ENCODE results near the gene KRTAP4-12. TPM values are rescaled to one million over a fixed set of nuclear protein-coding genes. Genes with fewer than 3 reads are reported as not detected.
"Not testable (repeated sequence)": the region's sequence is repeated elsewhere in the genome, so short reads cannot be mapped to it uniquely, and the experiment has no call there.

KRTAP4-12 gene
- total RNA-seq (2014; rRNA removed; shearing (Covaris generic)), result not detected in 2 replicates

GRCh38 chr17:41123991-41124371 is at the start of gene KRTAP4-12:
Gene KRTAP4-12, minus strand, starts transcription at chr17:41124182. Its CDS starts 60 bp downstream, at chr17:41124122.
- DNase-seq (ENCODE audit: low spot score), result peak; percentile 31

DNA sequence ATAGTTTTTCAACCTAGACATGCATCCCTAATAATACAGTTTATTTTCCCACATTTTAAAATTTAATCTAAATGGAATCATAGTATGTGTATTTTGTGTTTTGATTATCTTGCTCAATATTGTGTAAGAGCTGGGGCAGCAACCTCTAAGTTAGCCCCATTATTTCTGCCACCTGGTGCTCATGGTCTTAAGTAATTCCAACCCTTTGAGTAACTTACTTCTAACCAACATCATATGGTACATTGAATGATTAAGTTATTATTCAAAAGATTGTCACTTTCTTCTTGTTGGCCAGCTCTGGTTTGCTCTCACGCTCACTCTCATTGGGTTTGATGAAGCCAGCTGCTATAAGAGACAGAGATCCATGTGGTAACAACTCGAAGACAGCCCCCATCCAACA is 47.9 kb upstream of the KRTAP4-12 start:
- no peak for DNase-seq (ENCODE audit: low spot score)

DNA sequence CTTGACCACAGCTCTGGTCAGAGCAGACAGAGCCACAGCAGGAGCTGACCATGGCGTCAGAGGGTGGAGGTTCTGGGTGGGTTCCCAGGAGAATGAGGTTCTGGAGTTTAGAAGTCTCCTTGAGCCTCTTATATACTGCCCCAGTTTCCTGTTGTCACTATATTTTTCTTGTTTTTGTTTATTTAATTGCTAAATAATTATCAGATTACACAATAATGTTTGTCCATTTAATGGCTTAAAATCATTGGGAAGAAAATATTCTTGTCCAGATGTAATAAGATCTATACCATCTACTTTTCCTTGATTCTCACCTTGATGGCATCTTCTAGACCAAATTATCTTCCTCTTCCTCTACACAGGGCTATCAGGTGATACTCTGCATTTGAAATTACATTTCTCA is 44.1 kb upstream of the KRTAP4-12 start, which contains the start of gene KRTAP4-3:
KRTAP4-3 (minus strand) TSS at position 101 of the 400 bp plus-strand sequence; CDS start at position 52, 49 bp downstream.
- DNase-seq (ENCODE audit: low spot score), result no peak

DNA sequence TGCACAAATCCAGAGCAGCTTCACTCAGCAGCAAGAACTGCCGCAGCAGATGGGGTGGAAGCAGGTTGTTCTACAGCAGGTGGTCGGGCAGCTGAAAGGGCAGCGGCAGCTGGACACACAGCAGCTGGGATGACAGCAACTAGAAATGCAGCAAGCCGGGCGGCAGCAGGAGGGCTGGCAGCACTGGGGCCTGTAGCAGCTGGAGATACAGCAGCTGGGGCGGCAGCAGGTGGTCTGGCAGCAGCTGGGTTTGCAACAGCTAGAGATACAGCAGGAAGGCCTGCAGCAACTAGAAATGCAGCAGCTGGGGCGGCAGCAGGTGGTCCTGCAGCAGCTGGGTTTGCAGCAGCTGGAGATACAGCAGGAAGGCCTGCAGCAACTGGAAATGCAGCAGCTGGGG is 43.6 kb upstream of the KRTAP4-12 start:
- no peak for DNase-seq (ENCODE audit: low spot score)

GRCh38 chr17:41163828-41164227 is 39.8 kb upstream of the KRTAP4-12 start:
- no peak for DNase-seq (ENCODE audit: low spot score)

DNA sequence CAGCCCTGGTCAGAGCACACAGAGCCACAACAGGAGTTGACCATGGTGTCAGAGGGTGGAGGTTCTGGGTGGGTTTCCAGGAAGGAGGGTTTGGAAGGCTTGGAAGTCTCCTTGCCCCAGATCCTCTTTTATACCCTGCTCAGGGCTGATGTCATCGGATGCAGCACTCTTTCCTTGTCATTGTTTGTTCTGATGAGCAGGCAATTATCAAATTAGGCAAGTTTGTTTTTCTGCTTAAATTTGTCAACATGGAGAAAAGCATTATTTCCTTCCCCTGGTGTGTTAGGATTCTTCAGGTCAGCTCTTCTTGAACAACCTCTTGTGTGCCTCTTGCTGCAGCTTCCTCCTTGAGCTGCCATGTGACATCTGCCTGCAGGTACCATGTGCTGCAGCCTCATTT is 36.7 kb upstream of the KRTAP4-12 start, which contains the start of gene KRTAP4-4:
KRTAP4-4 (minus strand) TSS at position 101 of the 400 bp plus-strand sequence; CDS start at position 44, 57 bp downstream.
- DNase-seq (ENCODE audit: low spot score), result no peak

GRCh38 chr17:41160190-41160589 is 36.2 kb upstream of the KRTAP4-12 start:
- not testable (repeated sequence) for DNase-seq (ENCODE audit: low spot score)

GRCh38 chr17:41153856-41154255 is 29.9 kb upstream of the KRTAP4-12 start:
- no peak for DNase-seq (ENCODE audit: low spot score)

- no peak for DNase-seq (ENCODE audit: low spot score)
These were observed 27.5 kb upstream of the KRTAP4-12 start for GRCh38 chr17:41151525-41151924.

- no peak for DNase-seq (ENCODE audit: low spot score)
These were observed 26.0 kb upstream of the KRTAP4-12 start for GRCh38 chr17:41150026-41150425.

DNA sequence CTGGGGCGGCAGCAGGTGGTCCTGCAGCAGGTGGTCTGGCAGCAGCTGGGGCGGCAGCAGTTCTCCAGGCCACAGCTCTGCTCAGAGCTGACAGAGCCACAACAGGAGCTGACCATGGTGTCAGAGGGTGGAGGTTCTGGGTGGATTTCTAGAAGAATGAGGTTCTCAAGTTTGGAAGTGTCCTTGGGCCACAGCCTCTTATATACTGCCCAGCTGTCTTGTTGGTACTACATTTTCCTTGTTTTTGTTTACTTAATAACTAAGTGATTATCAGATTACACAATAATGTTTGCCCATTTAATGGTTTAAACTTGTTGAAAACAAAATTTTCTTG is 25.6 kb upstream of the KRTAP4-12 start, which contains the start of gene KRTAP4-5:
KRTAP4-5 (minus strand) TSS at position 174 of the 334 bp plus-strand sequence; CDS start at position 116, 58 bp downstream.
- DNase-seq (ENCODE audit: low spot score), result no peak

DNA sequence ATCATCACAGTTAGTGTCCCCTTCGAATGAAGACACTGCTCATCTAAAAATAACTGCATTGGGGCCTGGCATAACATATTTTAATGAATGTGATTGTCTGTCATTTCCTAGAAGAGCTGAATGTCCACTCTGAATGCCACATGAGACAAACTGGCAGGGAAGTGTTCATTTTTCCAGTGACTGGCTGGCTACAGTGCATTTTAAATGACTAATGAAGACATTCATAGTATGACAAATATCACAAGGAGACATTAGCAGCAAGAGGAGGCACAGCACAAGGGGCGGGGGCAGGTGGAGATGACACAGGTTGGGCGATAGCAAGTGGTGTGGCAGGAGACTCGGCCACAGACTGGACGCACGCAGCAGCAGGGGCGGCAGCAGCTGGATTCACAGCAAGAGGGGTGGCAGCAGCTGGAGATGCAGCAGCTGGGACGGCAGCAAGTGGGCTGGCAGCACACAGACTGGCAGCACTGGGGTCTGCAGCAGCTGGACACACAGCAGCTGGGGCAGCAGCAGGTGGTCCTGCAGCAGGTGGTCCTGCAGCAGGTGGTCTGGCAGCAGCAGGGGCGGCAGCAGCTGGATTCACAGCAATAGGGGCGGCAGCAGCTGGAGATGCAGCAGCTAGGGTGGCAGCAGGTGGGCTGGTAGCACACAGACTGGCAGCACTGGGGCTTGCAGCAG is 25.1 kb upstream of the KRTAP4-12 start:
- DNase-seq (ENCODE audit: low spot score), result not testable (repeated sequence)

GRCh38 chr17:41147531-41148204 is 23.7 kb upstream of the KRTAP4-12 start:
- no peak for DNase-seq (ENCODE audit: low spot score)

GRCh38 chr17:41145261-41145660 is 21.3 kb upstream of the KRTAP4-12 start:
- no peak for DNase-seq (ENCODE audit: low spot score)

GRCh38 chr17:41144846-41145245 is 20.9 kb upstream of the KRTAP4-12 start:
- no peak for DNase-seq (ENCODE audit: low spot score)

DNA sequence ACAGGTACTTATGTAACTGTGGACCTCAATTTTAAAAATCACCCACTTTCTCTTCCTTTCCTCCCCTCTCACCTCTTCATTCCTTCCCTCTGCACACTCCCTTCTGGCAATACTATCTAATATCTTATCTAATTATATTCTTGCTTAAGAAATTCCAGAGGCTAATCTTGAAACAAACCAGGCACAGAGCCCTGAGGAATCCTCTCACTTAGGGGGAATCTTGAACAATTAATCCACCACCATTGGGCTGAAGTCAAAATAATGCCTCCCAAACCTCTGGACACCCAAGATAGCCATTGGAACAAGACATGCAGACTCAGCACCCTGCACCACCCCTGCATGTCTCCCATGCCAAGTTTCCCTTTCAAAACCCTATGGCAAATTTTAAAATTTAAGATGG is 17.4 kb upstream of the KRTAP4-12 start:
- DNase-seq (ENCODE audit: low spot score), result no peak

DNA sequence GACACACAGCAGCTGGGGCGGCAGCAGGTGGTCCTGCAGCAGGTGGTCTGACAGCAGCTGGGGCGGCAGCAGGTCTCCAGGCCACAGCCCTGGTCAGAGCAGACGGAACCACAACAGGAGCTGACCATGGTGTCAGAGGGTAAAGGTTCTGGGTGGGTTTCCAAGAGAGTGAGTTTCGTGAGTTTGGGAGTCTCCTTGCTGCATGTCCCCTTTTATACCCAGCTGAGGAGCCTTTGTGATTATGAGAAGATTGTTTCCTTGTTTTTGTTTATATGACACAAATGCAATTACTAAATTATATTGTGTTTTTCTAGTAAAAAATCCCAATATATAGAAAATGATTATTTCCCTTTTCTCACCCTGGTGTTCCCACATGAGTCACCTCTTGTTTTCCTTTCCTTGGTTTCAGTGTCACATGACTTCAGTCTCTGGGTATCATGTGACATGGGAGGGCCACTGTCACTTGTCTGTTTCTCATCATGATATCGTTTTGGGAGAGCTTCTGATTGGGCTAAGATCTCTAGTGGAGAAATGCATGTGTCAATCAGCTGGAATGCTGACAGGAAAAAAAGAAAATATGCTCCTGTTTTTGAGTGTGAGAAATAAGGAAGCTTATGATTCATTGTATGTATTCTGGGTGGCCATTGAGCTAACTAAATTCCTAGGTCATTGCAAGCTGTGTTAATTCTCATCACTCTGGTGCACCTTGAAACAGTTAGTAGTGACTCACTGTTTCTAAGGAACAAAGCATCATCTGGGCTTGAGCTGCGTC is 16.6 kb upstream of the KRTAP4-12 start, which contains the start of gene KRTAP4-6:
KRTAP4-6 (minus strand) TSS at position 185 of the 772 bp plus-strand sequence; CDS start at position 128, 57 bp downstream.
- DNase-seq (ENCODE audit: low spot score), result peak; percentile 53

DNA sequence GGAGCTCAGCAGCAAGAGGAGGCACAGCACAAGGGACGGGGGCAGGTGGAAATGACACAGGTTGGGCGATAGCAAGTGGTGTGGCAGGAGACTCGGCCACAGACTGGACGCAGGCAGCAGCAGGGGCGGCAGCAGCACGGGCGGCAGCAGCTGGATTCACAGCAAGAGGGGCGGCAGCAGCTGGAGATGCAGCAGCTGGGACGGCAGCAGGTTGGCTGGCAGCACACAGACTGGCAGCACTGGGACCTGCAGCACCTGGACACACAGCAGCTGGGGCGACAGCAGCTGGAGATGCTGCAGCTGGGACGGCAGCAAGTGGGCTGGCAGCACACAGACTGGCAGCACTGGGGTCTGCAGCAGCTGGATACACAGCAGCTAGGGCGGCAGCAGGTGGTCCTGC is 15.9 kb upstream of the KRTAP4-12 start:
- not testable (repeated sequence) for DNase-seq (ENCODE audit: low spot score)

DNA sequence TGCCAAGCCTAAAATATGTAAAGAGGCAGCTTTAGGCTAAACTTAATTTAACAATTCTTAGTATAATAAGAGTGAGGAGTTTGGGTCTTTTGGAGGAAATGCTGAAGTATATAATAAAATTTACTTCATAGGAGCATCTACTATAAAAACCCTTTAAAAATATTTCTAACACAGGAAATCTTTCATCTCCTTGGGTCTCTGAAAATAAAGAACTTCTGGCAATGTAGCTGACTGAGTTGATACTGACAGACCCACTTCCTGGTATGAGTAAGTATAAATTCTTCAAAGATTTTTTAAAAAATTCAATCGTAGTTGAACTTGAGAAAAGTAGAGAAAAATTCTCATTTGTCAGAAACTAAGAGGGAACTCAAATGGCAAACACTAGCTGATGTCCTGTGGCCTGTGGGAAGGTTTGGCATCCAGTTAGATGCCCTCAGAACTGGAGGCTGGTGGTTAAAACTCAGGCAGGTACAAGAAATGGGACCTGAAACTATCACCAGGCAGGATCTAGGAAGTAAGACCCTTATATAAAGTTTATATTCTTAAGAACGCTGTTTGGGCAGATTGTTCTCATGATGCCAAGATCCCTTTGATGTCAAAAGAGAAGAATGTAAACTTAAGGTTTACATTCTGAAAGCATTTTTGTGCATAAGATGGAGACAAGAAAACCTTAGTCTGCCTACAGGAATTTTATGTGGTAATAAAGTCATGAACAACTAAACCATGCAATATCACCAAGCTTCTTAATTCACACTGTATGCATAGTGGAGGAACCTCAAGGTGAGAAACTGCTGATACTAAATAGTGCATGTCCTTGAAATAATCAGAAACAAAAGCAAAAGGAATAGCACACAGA is 10.1 kb upstream of the KRTAP4-12 start:
- no peak for DNase-seq (ENCODE audit: low spot score)

- DNase-seq (ENCODE audit: low spot score), result peak; percentile 72
These were observed 8.0 kb upstream of the KRTAP4-12 start for GRCh38 chr17:41131979-41132378.

DNA sequence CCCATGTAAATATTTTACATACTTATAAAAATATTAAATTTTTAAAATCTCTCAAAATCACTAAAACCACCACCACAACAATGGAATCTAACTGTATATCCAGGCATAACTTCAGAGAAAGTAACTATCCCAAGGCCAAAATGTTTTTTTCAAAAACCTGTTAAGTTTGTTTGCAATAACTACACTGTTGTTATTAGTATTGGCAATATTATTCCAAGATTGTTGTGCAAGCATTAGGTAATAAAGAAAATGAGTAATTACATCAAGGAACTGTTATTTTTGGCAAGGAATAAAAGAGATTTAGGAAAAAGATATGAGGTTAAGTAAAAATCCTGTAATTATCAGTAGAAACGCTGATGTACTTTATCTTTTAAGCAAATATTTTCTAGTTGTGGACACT is 3.4 kb upstream of the KRTAP4-12 start:
- no peak for DNase-seq (ENCODE audit: low spot score)
